Measurements from ENCODE around the gene MATN4. TPM values are rescaled to one million over a fixed set of nuclear protein-coding genes. Genes with fewer than 3 reads are reported as not detected.

The MATN4 gene
- total RNA-seq, 2 experiments from 2014 or later, result 0.35 to 0.48 TPM

- ATAC-seq (no peak), DNase-seq (no peak)
- CTCF ChIA-PET, result interaction anchor here (1.4 kb wide), 1 partner anchor 12 kb away, joined by 3 read pairs; no protein-coding TSS in a partner anchor
- Mint-ChIP-seq H3K9me3 (ENCODE audit: low read depth) (no peaks in the 10 kb centered on the region), H3K27ac (no peak overlapping the region), H3K27me3 (peaks cover 23% of the 10 kb centered on the region), H3K4me3 (no peak overlapping the region), H3K36me3 (ENCODE audit: low read depth) (no peaks in the 10 kb centered on the region), H3K4me1 (no peaks in the 10 kb centered on the region)
- POLR2A ChIA-PET, result no interaction called here
- intact Hi-C loops (cut with DNase I, micrococcal nuclease), result no loop called here
Measured at GRCh38 chr20:45258664-45259063, 49.4 kb downstream of the MATN4 start.

- Mint-ChIP-seq H3K9me3 (ENCODE audit: low read depth) (no peaks in the 10 kb centered on the region), H3K4me3 (no peak overlapping the region), H3K36me3 (ENCODE audit: low read depth) (no peaks in the 10 kb centered on the region), H3K27ac (no peak overlapping the region), H3K27me3 (peaks cover 24% of the 10 kb centered on the region), H3K4me1 (no peaks in the 10 kb centered on the region)
- CTCF ChIA-PET, result interaction anchor here (0.6 to 1.4 kb wide), 2 partner anchors 12 to 88 kb away, joined by 3 read pairs; no protein-coding TSS in a partner anchor
- ATAC-seq (no peak), DNase-seq (no peak)
- POLR2A ChIA-PET, result no interaction called here
- intact Hi-C loops (cut with DNase I, micrococcal nuclease), result no loop called here
Measured at GRCh38 chr20:45258259-45258658, 49.8 kb downstream of the MATN4 start.

- POLR2A ChIA-PET, result no interaction called here
- CTCF ChIA-PET, result interaction anchor here (0.6 kb wide), 1 partner anchor 87 kb away, joined by 3 read pairs; no protein-coding TSS in a partner anchor
- intact Hi-C loops (cut with DNase I, micrococcal nuclease), result no loop called here
- Mint-ChIP-seq H3K4me3 (no peak overlapping the region), H3K27ac (no peak overlapping the region), H3K27me3 (peaks cover 21% of the 10 kb centered on the region), H3K36me3 (ENCODE audit: low read depth) (no peaks in the 10 kb centered on the region), H3K4me1 (no peaks in the 10 kb centered on the region), H3K9me3 (ENCODE audit: low read depth) (no peaks in the 10 kb centered on the region)
- ATAC-seq (no peak), DNase-seq (no peak)
Measured at GRCh38 chr20:45257711-45258110, 50.4 kb downstream of the MATN4 start.

- ChIA-PET CTCF (no interaction called here), POLR2A (no interaction called here)
- intact Hi-C loops (cut with DNase I, micrococcal nuclease), result no loop called here
- ATAC-seq (no peak), DNase-seq (no peak)
- Mint-ChIP-seq H3K36me3 (ENCODE audit: low read depth) (no peaks in the 10 kb centered on the region), H3K4me3 (no peak overlapping the region), H3K27me3 (peaks cover 25% of the 10 kb centered on the region), H3K4me1 (no peaks in the 10 kb centered on the region), H3K27ac (no peak overlapping the region), H3K9me3 (ENCODE audit: low read depth) (no peaks in the 10 kb centered on the region)
Measured at GRCh38 chr20:45257161-45257560, 50.9 kb downstream of the MATN4 start.

GRCh38 chr20:45254383-45255262, 53.5 kb downstream of the MATN4 start, which contains the start of gene SLPI:
Gene SLPI (minus strand): TSS chr20:45254564. CDS start chr20:45254543, 21 bp downstream.
- Mint-ChIP-seq H3K27me3 (peaks cover 32% of the 10 kb centered on the region), H3K4me1 (no peaks in the 10 kb centered on the region), H3K9me3 (ENCODE audit: low read depth) (no peaks in the 10 kb centered on the region), H3K4me3 (no peak within 1 kb of the TSS), H3K36me3 (ENCODE audit: low read depth) (no peaks in the 10 kb centered on the region), H3K27ac (no peak within 1 kb of the TSS)
- intact Hi-C loops (cut with DNase I, micrococcal nuclease), result no loop called here
- ChIA-PET CTCF (interaction anchor here (1.0 to 1.5 kb wide), 2 partner anchors 36 to 39 kb away, joined by 5 read pairs; no protein-coding TSS in a partner anchor), POLR2A (no interaction called here)
- DNase-seq (no peak), ATAC-seq (peak; percentile 36)

GRCh38 chr20:45253261-45253660, 54.8 kb downstream of the MATN4 start:
- Mint-ChIP-seq H3K4me1 (no peaks in the 10 kb centered on the region), H3K27me3 (peaks cover 33% of the 10 kb centered on the region), H3K27ac (no peak overlapping the region), H3K4me3 (no peak overlapping the region), H3K9me3 (ENCODE audit: low read depth) (no peaks in the 10 kb centered on the region), H3K36me3 (ENCODE audit: low read depth) (no peaks in the 10 kb centered on the region)
- ChIA-PET POLR2A (no interaction called here), CTCF (interaction anchor here (0.6 to 1.1 kb wide), 2 partner anchors 40 to 257 kb away, joined by 3 read pairs; no protein-coding TSS in a partner anchor)
- intact Hi-C loops (cut with DNase I, micrococcal nuclease), result no loop called here
- DNase-seq (no peak), ATAC-seq (no peak)

GRCh38 chr20:45251884-45252560, 56.1 kb downstream of the MATN4 start:
- CTCF ChIA-PET, result interaction anchor here (0.5 to 0.7 kb wide), 2 partner anchors 22 to 39 kb away, joined by 3 to 4 read pairs; no protein-coding TSS in a partner anchor
- Mint-ChIP-seq H3K27me3 (peaks cover 40% of the 10 kb centered on the region), H3K9me3 (ENCODE audit: low read depth) (no peaks in the 10 kb centered on the region), H3K27ac (no peak overlapping the region), H3K36me3 (ENCODE audit: low read depth) (no peaks in the 10 kb centered on the region), H3K4me3 (no peak overlapping the region), H3K4me1 (no peaks in the 10 kb centered on the region)
- POLR2A ChIA-PET, result no interaction called here
- ATAC-seq (no peak), DNase-seq (no peak)
- intact Hi-C loops (cut with DNase I, micrococcal nuclease), result no loop called here

GRCh38 chr20:45248609-45249008, 59.5 kb downstream of the MATN4 start:
- no peaks in the 10 kb centered on the region for H3K36me3 Mint-ChIP-seq (ENCODE audit: low read depth)
- POLR2A ChIA-PET, result no interaction called here
- no peak for DNase-seq
- no peaks in the 10 kb centered on the region for H3K9me3 Mint-ChIP-seq (ENCODE audit: low read depth)
- CTCF ChIA-PET, result no interaction called here
- no peaks in the 10 kb centered on the region for H3K4me1 Mint-ChIP-seq
- ATAC-seq, result no peak
- no peak overlapping the region for H3K27ac Mint-ChIP-seq
- intact Hi-C loops (cut with DNase I, micrococcal nuclease), result no loop called here
- no peak overlapping the region for H3K4me3 Mint-ChIP-seq
- peaks cover 46% of the 10 kb centered on the region for H3K27me3 Mint-ChIP-seq

GRCh38 chr20:45247865-45248264, 60.2 kb downstream of the MATN4 start:
- CTCF ChIA-PET, result no interaction called here
- Mint-ChIP-seq H3K36me3 (ENCODE audit: low read depth) (no peaks in the 10 kb centered on the region), H3K4me3 (no peak overlapping the region), H3K27me3 (peaks cover 48% of the 10 kb centered on the region), H3K27ac (no peak overlapping the region), H3K9me3 (ENCODE audit: low read depth) (no peaks in the 10 kb centered on the region), H3K4me1 (no peaks in the 10 kb centered on the region)
- DNase-seq (no peak), ATAC-seq (no peak)
- POLR2A ChIA-PET, result no interaction called here
- intact Hi-C loops (cut with DNase I, micrococcal nuclease), result no loop called here

GRCh38 chr20:45246109-45246508, 62.0 kb downstream of the MATN4 start:
- H3K27me3 Mint-ChIP-seq, result peaks cover 47% of the 10 kb centered on the region
- intact Hi-C loops (cut with DNase I, micrococcal nuclease), result no loop called here

More at GRCh38 chr20:45246109-45246508, 62.0 kb downstream of the MATN4 start:
- H3K4me1 Mint-ChIP-seq, result no peaks in the 10 kb centered on the region
- no peaks in the 10 kb centered on the region for H3K36me3 Mint-ChIP-seq (ENCODE audit: low read depth)
- ChIA-PET CTCF (interaction anchor here (0.5 to 1.4 kb wide), 3 partner anchors 13 to 48 kb away, joined by 3 to 5 read pairs (median 4); no protein-coding TSS in a partner anchor), POLR2A (no interaction called here)
- no peak overlapping the region for H3K27ac Mint-ChIP-seq
- no peak overlapping the region for H3K4me3 Mint-ChIP-seq
- no peaks in the 10 kb centered on the region for H3K9me3 Mint-ChIP-seq (ENCODE audit: low read depth)
- DNase-seq (no peak), ATAC-seq (no peak)
